IgD-negative memory B cell (primary cell): ENCODE results near the gene LUC7L2. TPM values are rescaled to one million over a fixed set of nuclear protein-coding genes. Genes with fewer than 3 reads are reported as not detected.
"Not testable (repeated sequence)": the region's sequence is repeated elsewhere in the genome, so short reads cannot be mapped to it uniquely, and the experiment has no call there.

ENCODE experiments used
- H3K27ac Mint-ChIP-seq, 3 donors: one replicate each; pipeline ENCODE4 v1.8.0; 2020 to 2022; ENCODE audit warnings: mild to moderate bottlenecking in 3 of 3, mixed read lengths in 3 of 3, moderate library complexity in 1 of 3
- H3K27me3 Mint-ChIP-seq: one replicate; pipeline ENCODE4 v1.8.0; 2021; ENCODE audit warnings: mixed read lengths
- H3K36me3 Mint-ChIP-seq: one replicate; pipeline ENCODE4 v1.8.0; 2020; ENCODE audit warnings: mild to moderate bottlenecking, mixed read lengths
- H3K4me1 Mint-ChIP-seq, 3 donors: one replicate each; pipeline ENCODE4 v1.8.0; 2020 to 2022; ENCODE audit warnings: mixed read lengths in 3 of 3, mild to moderate bottlenecking in 1 of 3
- H3K4me3 Mint-ChIP-seq, 4 donors: one replicate each; pipeline ENCODE4 v1.8.0; 2020 to 2022; ENCODE audit warnings: mild to moderate bottlenecking in 4 of 4, mixed read lengths in 4 of 4, moderate library complexity in 3 of 4
- H3K9me3 Mint-ChIP-seq, 3 donors: one replicate each; pipeline ENCODE4 v1.8.0; 2020 to 2021; ENCODE audit warnings: mixed read lengths in 3 of 3, mild to moderate bottlenecking in 1 of 3
- polyA plus RNA-seq: library from polyadenylated mRNA; unstranded; fragments of 300-500 nt; fragmentation: Illumina TruSeq; gene quantifications from one replicate; pipeline ENCODE4 v1.2.3, GENCODE V29; 2021

LUC7L2 gene
- polyA plus RNA-seq, 1 donor from 2014 or later = 50.9 TPM

GRCh38 chr7:139403601-139404000 lies 43.9 kb downstream of the LUC7L2 start:
- Mint-ChIP-seq H3K9me3 (no peaks in the 10 kb centered on the region), H3K4me1 (peaks cover 0 to 2% (median 0%) of the 10 kb centered on the region in 3 donors), H3K4me3 (no peak overlapping the region), H3K36me3 (peaks cover 18% of the 10 kb centered on the region), H3K27ac (no peak overlapping the region), H3K27me3 (no peaks in the 10 kb centered on the region)

GRCh38 chr7:139407555-139407954 lies 47.9 kb downstream of the LUC7L2 start:
- H3K9me3 Mint-ChIP-seq = no peaks in the 10 kb centered on the region
- H3K36me3 Mint-ChIP-seq = peaks cover 13% of the 10 kb centered on the region
- H3K4me3 Mint-ChIP-seq = no peak overlapping the region
- H3K27ac Mint-ChIP-seq = peak overlapping the region in 1 of 3 donors; percentile 35
- no peaks in the 10 kb centered on the region for H3K27me3 Mint-ChIP-seq
- no peaks in the 10 kb centered on the region for H3K4me1 Mint-ChIP-seq

GRCh38 chr7:139414743-139415402 lies 55.2 kb downstream of the LUC7L2 start:
- not testable (repeated sequence) for H3K27ac Mint-ChIP-seq, H3K9me3 Mint-ChIP-seq, H3K4me3 Mint-ChIP-seq, H3K36me3 Mint-ChIP-seq, H3K4me1 Mint-ChIP-seq, H3K27me3 Mint-ChIP-seq

GRCh38 chr7:139416405-139416804 lies 56.7 kb downstream of the LUC7L2 start:
- no peaks in the 10 kb centered on the region for H3K9me3 Mint-ChIP-seq
- peak overlapping the region in 1 of 3 donors; percentile 20 for H3K27ac Mint-ChIP-seq
- no peak overlapping the region for H3K4me3 Mint-ChIP-seq
- peaks cover 7% of the 10 kb centered on the region for H3K36me3 Mint-ChIP-seq
- no peaks in the 10 kb centered on the region for H3K4me1 Mint-ChIP-seq
- H3K27me3 Mint-ChIP-seq = no peaks in the 10 kb centered on the region

- Mint-ChIP-seq H3K4me1 (no peaks in the 10 kb centered on the region), H3K4me3 (no peak overlapping the region), H3K36me3 (peaks cover 13% of the 10 kb centered on the region), H3K27ac (peak overlapping the region in 1 of 3 donors; percentile 85), H3K9me3 (no peaks in the 10 kb centered on the region), H3K27me3 (no peaks in the 10 kb centered on the region)
Observed at GRCh38 chr7:139417478-139417877, 57.8 kb downstream of the LUC7L2 start.

GRCh38 chr7:139421123-139421522 lies 61.4 kb downstream of the LUC7L2 start:
- no peaks in the 10 kb centered on the region for H3K27me3 Mint-ChIP-seq
- peaks cover 10% of the 10 kb centered on the region for H3K36me3 Mint-ChIP-seq
- no peaks in the 10 kb centered on the region for H3K9me3 Mint-ChIP-seq
- H3K4me1 Mint-ChIP-seq = no peaks in the 10 kb centered on the region
- peak overlapping the region in 1 of 3 donors; percentile 16 for H3K27ac Mint-ChIP-seq
- no peak overlapping the region for H3K4me3 Mint-ChIP-seq

GRCh38 chr7:139422126-139422525 lies 62.4 kb downstream of the LUC7L2 start:
- peaks cover 9% of the 10 kb centered on the region for H3K36me3 Mint-ChIP-seq
- H3K27me3 Mint-ChIP-seq = no peaks in the 10 kb centered on the region
- H3K27ac Mint-ChIP-seq = peak overlapping the region in 1 of 3 donors; percentile 9
- H3K4me3 Mint-ChIP-seq = no peak overlapping the region
- no peaks in the 10 kb centered on the region for H3K9me3 Mint-ChIP-seq
- H3K4me1 Mint-ChIP-seq = no peaks in the 10 kb centered on the region

- peaks cover 9% of the 10 kb centered on the region for H3K36me3 Mint-ChIP-seq
- no peak overlapping the region for H3K27ac Mint-ChIP-seq
- H3K4me3 Mint-ChIP-seq = no peak overlapping the region
- H3K4me1 Mint-ChIP-seq = no peaks in the 10 kb centered on the region
- no peaks in the 10 kb centered on the region for H3K9me3 Mint-ChIP-seq
- H3K27me3 Mint-ChIP-seq = no peaks in the 10 kb centered on the region
Observed at GRCh38 chr7:139423091-139423490, 63.4 kb downstream of the LUC7L2 start.

GRCh38 chr7:139424004-139424403 lies 64.3 kb downstream of the LUC7L2 start:
- no peaks in the 10 kb centered on the region for H3K4me1 Mint-ChIP-seq
- H3K9me3 Mint-ChIP-seq = no peaks in the 10 kb centered on the region
- H3K27me3 Mint-ChIP-seq = no peaks in the 10 kb centered on the region
- H3K27ac Mint-ChIP-seq = peak overlapping the region in 1 of 3 donors; percentile 16
- peaks cover 11% of the 10 kb centered on the region for H3K36me3 Mint-ChIP-seq
- no peak overlapping the region for H3K4me3 Mint-ChIP-seq

- H3K4me1 Mint-ChIP-seq, H3K27ac Mint-ChIP-seq, H3K9me3 Mint-ChIP-seq, H3K27me3 Mint-ChIP-seq, H3K4me3 Mint-ChIP-seq: not testable (repeated sequence)
- peaks cover 11% of the 10 kb centered on the region for H3K36me3 Mint-ChIP-seq
Observed at GRCh38 chr7:139425701-139426100, 66.0 kb downstream of the LUC7L2 start.

- peaks cover 11% of the 10 kb centered on the region for H3K36me3 Mint-ChIP-seq
- H3K9me3 Mint-ChIP-seq = no peaks in the 10 kb centered on the region
- no peak overlapping the region for H3K27ac Mint-ChIP-seq
- no peak overlapping the region for H3K4me3 Mint-ChIP-seq
- H3K27me3 Mint-ChIP-seq = no peaks in the 10 kb centered on the region
- H3K4me1 Mint-ChIP-seq = peaks cover 0 to 4% (median 2%) of the 10 kb centered on the region in 3 donors
Observed at GRCh38 chr7:139426258-139427028, 66.7 kb downstream of the LUC7L2 start.

GRCh38 chr7:139427029-139427420 lies 67.3 kb downstream of the LUC7L2 start:
- H3K4me3 Mint-ChIP-seq = no peak overlapping the region

GRCh38 chr7:139427788-139428187 lies 68.1 kb downstream of the LUC7L2 start:
- Mint-ChIP-seq H3K27ac (no peak overlapping the region), H3K36me3 (peaks cover 5% of the 10 kb centered on the region), H3K4me1 (peaks cover 0 to 4% (median 2%) of the 10 kb centered on the region in 3 donors), H3K27me3 (no peaks in the 10 kb centered on the region), H3K9me3 (no peaks in the 10 kb centered on the region), H3K4me3 (no peak overlapping the region)

More at GRCh38 chr7:139427029-139427420, 67.3 kb downstream of the LUC7L2 start:
- H3K27ac Mint-ChIP-seq = no peak overlapping the region
- peaks cover 0 to 4% (median 2%) of the 10 kb centered on the region in 3 donors for H3K4me1 Mint-ChIP-seq
- H3K36me3 Mint-ChIP-seq = peaks cover 8% of the 10 kb centered on the region
- no peaks in the 10 kb centered on the region for H3K9me3 Mint-ChIP-seq
- no peaks in the 10 kb centered on the region for H3K27me3 Mint-ChIP-seq

- H3K4me1 Mint-ChIP-seq = peaks cover 7 to 11% (median 9%) of the 10 kb centered on the region in 3 donors
Observed at GRCh38 chr7:139429735-139430134, 70.0 kb downstream of the LUC7L2 start.

GRCh38 chr7:139430443-139430842 lies 70.7 kb downstream of the LUC7L2 start:
- Mint-ChIP-seq H3K9me3 (no peaks in the 10 kb centered on the region), H3K36me3 (peaks cover 3% of the 10 kb centered on the region), H3K4me3 (no peak overlapping the region), H3K27me3 (no peaks in the 10 kb centered on the region), H3K27ac (no peak overlapping the region), H3K4me1 (peaks cover 8 to 12% (median 9%) of the 10 kb centered on the region in 3 donors)

More at GRCh38 chr7:139429735-139430134, 70.0 kb downstream of the LUC7L2 start:
- not testable (repeated sequence) for H3K27me3 Mint-ChIP-seq, H3K4me3 Mint-ChIP-seq, H3K36me3 Mint-ChIP-seq, H3K27ac Mint-ChIP-seq, H3K9me3 Mint-ChIP-seq

GRCh38 chr7:139431010-139431409 lies 71.3 kb downstream of the LUC7L2 start:
- Mint-ChIP-seq H3K27me3 (no peaks in the 10 kb centered on the region), H3K9me3 (no peaks in the 10 kb centered on the region), H3K4me1 (peaks cover 9 to 12% (median 10%) of the 10 kb centered on the region in 3 donors), H3K36me3 (peaks cover 3% of the 10 kb centered on the region), H3K4me3 (no peak overlapping the region), H3K27ac (peak overlapping the region in 1 of 3 donors; percentile 67)
